GM10266 (cell line): ENCODE data around the gene BEND3.
"Not testable (repeated sequence)": the region's sequence is repeated elsewhere in the genome, so short reads cannot be mapped to it uniquely, and the experiment has no call there.

Experiments
- DNase-seq: peaks from one replicate; pipeline ENCODE4 v3.0.0; 2012; ENCODE audit errors: extremely low spot score
- CTCF ChIP-seq: IDR thresholded peaks from 2 replicates; pipeline ENCODE4 v1.5.1; 2012; ENCODE audit warnings: mild to moderate bottlenecking, low read depth; ENCODE audit not compliant: control insufficient read depth, insufficient read depth; ENCODE audit errors: missing control alignments

The BEND3 gene

GRCh38 chr6:107144666-107145065 lies 29.4 kb upstream of the BEND3 start:
- no peak for DNase-seq
- no peak for TF ChIP-seq CTCF

GRCh38 chr6:107144014-107144413 lies 28.7 kb upstream of the BEND3 start:
- no peak for DNase-seq

GRCh38 chr6:107140581-107140980 lies 25.3 kb upstream of the BEND3 start:
- no peak for TF ChIP-seq CTCF

More at GRCh38 chr6:107144014-107144413, 28.7 kb upstream of the BEND3 start:
- no peak for TF ChIP-seq CTCF

GRCh38 chr6:107136324-107136723 lies 21.0 kb upstream of the BEND3 start:
- DNase-seq, result not testable (repeated sequence)

More at GRCh38 chr6:107140581-107140980, 25.3 kb upstream of the BEND3 start:
- no peak for DNase-seq

- not testable (repeated sequence) for DNase-seq
Observed at GRCh38 chr6:107135048-107135680, 19.8 kb upstream of the BEND3 start.

- DNase-seq, result no peak
Observed at GRCh38 chr6:107132330-107132954, 17.1 kb upstream of the BEND3 start.

GRCh38 chr6:107129370-107129925 lies 14.1 kb upstream of the BEND3 start:
- DNase-seq, result no peak
- TF ChIP-seq CTCF, result no peak

More at GRCh38 chr6:107132330-107132954, 17.1 kb upstream of the BEND3 start:
- TF ChIP-seq CTCF, result peak; percentile 38

GRCh38 chr6:107128577-107128976 lies 13.3 kb upstream of the BEND3 start:
- no peak for TF ChIP-seq CTCF
- DNase-seq, result no peak
